GM23338 (cell line): ENCODE measurements around the gene C14orf132. TPM values are rescaled to one million over a fixed set of nuclear protein-coding genes. Genes with fewer than 3 reads are reported as not detected.

Experiments used
- ATAC-seq: fragments of 200-7000 bp; cut with Tn5 transposase; 3 replicates; pipeline ENCODE4 v1.9.1; 2020
- DNase-seq: peaks from one replicate; pipeline ENCODE4 v3.0.0-alpha.2; 2015; ENCODE audit warnings: low spot score
- H2AFZ ChIP-seq: fragments of 200-600 bp; sonication (generic); 2 replicates; pipeline ENCODE4 v1.8.0; 2016; ENCODE audit warnings: antibody characterized with exemption, mild to moderate bottlenecking, moderate library complexity
- H3F3A ChIP-seq: fragments of 200-600 bp; sonication (generic); replicated peaks from 2 replicates; pipeline ENCODE4 v1.8.0; 2017; ENCODE audit warnings: antibody characterized with exemption, mixed run types, low read depth
- H3K27ac ChIP-seq: fragments of 200-600 bp; sonication (generic); 2 replicates; pipeline ENCODE4 v1.6.1; 2016; ENCODE audit warnings: low read depth
- H3K27me3 ChIP-seq: fragments of 200-600 bp; sonication (generic); 2 replicates; pipeline ENCODE4 v1.8.0; 2016; ENCODE audit warnings: mild to moderate bottlenecking, mixed run types, moderate library complexity; ENCODE audit not compliant: insufficient read depth
- H3K36me3 ChIP-seq: fragments of 200-600 bp; sonication (generic); 2 replicates; pipeline ENCODE4 v1.8.0; 2016; ENCODE audit warnings: mild to moderate bottlenecking; ENCODE audit not compliant: insufficient read depth
- H3K4me1 ChIP-seq: fragments of 200-600 bp; sonication (generic); 2 replicates; pipeline ENCODE4 v1.8.0; 2016; ENCODE audit warnings: mild to moderate bottlenecking, moderate library complexity; ENCODE audit not compliant: insufficient read depth
- H3K4me2 ChIP-seq: fragments of 200-600 bp; sonication (generic); 2 replicates; pipeline ENCODE4 v1.7.1; 2017; ENCODE audit warnings: mixed run types
- H3K4me3 ChIP-seq: fragments of 200-600 bp; sonication (generic); 2 replicates; pipeline ENCODE4 v1.6.1; 2016; ENCODE audit warnings: mixed run types
- H3K79me2 ChIP-seq: fragments of 200-600 bp; sonication (generic); replicated peaks from 2 replicates; pipeline ENCODE4 v1.8.0; 2017; ENCODE audit warnings: mild to moderate bottlenecking; ENCODE audit not compliant: insufficient read depth
- H3K9me2 ChIP-seq: fragments of 200-600 bp; sonication (generic); 2 replicates; pipeline ENCODE4 v1.8.0; 2017; ENCODE audit not compliant: insufficient read depth
- H4K20me1 ChIP-seq: fragments of 200-600 bp; sonication (generic); replicated peaks from 2 replicates; pipeline ENCODE4 v1.8.0; 2017; ENCODE audit warnings: mild to moderate bottlenecking; ENCODE audit not compliant: insufficient read depth
- H3K27ac Mint-ChIP-seq: 2 replicates; pipeline ENCODE4 v1.8.0; 2020; ENCODE audit warnings: inconsistent platforms, mild to moderate bottlenecking, moderate library complexity, mixed read lengths
- H3K27me3 Mint-ChIP-seq: 3 replicates; pipeline ENCODE4 v1.8.0; 2022; ENCODE audit warnings: low read depth, mild to moderate bottlenecking, moderate library complexity, mixed read lengths, inconsistent platforms; ENCODE audit not compliant: insufficient read depth, poor library complexity
- H3K36me3 Mint-ChIP-seq: 3 replicates; pipeline ENCODE4 v1.8.0; 2021; ENCODE audit warnings: low read depth, mild to moderate bottlenecking, inconsistent platforms, moderate library complexity, mixed read lengths
- H3K4me1 Mint-ChIP-seq: 3 replicates; pipeline ENCODE4 v1.8.0; 2020; ENCODE audit warnings: mild to moderate bottlenecking, inconsistent platforms, mixed read lengths
- H3K4me3 Mint-ChIP-seq: 3 replicates; pipeline ENCODE4 v1.8.0; 2021; ENCODE audit warnings: moderate library complexity, mild to moderate bottlenecking, inconsistent platforms, mixed read lengths
- H3K9me3 Mint-ChIP-seq: 3 replicates; pipeline ENCODE4 v1.8.0; 2020; ENCODE audit warnings: moderate library complexity, mild to moderate bottlenecking, inconsistent platforms, mixed read lengths
- CREB1 ChIP-seq: fragments of 250-450 bp; sonication (Bioruptor Pico); IDR thresholded peaks from 2 replicates; pipeline ENCODE4 v1.5.0; 2020; ENCODE audit warnings: low read depth, mild to moderate bottlenecking, moderate library complexity
- EZH2 ChIP-seq: fragments of 200-600 bp; sonication (generic); IDR thresholded peaks from one replicate; pipeline ENCODE4 v1.8.0; 2017; ENCODE audit warnings: antibody characterized with exemption, mild to moderate bottlenecking, low read depth; ENCODE audit not compliant: unreplicated experiment
- EZH2phosphoT487 ChIP-seq: fragments of 200-600 bp; sonication (generic); IDR thresholded peaks from one replicate; pipeline ENCODE4 v1.8.1; 2018; ENCODE audit warnings: antibody characterized with exemption; ENCODE audit not compliant: unreplicated experiment
- JUNB ChIP-seq: IDR thresholded peaks from one replicate; pipeline ENCODE4 v1.6.1; 2016; ENCODE audit warnings: antibody characterized with exemption; ENCODE audit not compliant: unreplicated experiment
- NANOG ChIP-seq: IDR thresholded peaks from 2 replicates; pipeline ENCODE4 v1.6.1; 2016; ENCODE audit warnings: antibody characterized with exemption, borderline replicate concordance
- POLR2AphosphoS5 ChIP-seq: IDR thresholded peaks from 2 replicates; pipeline ENCODE4 v1.6.1; 2016; ENCODE audit warnings: antibody characterized with exemption, low read depth
- STAT1 ChIP-seq: IDR thresholded peaks from one replicate; pipeline ENCODE4 v1.6.1; 2016; ENCODE audit warnings: antibody characterized with exemption; ENCODE audit not compliant: unreplicated experiment
- ZNF114 ChIP-seq: fragments of 250-450 bp; sonication (Bioruptor Pico); IDR thresholded peaks from 2 replicates; pipeline ENCODE4 v1.5.0; 2020; ENCODE audit warnings: mild to moderate bottlenecking, moderate library complexity
- polyA plus RNA-seq: library from polyadenylated mRNA; unstranded; fragments of >200 nt; fragmentation: Nextera tagmentation; extraction: Ambion mirVana; gene quantifications from 2 replicates; pipeline ENCODE4 v1.2.1, GENCODE V29; 2016
- total RNA-seq: library from RNA; depleted of rRNA; stranded (reverse); fragments of >200 nt; shearing (Covaris generic); gene quantifications from 2 replicates; pipeline ENCODE4 v1.2.3, GENCODE V29; 2014
- TF ChIP-seq, protein P1 (sequence below), 2 experiments: fragments of 200-600 bp in 1 of 2; sonication (generic) in 1 of 2; conservative IDR thresholded peaks; 2 replicates each; pipeline versions ENCODE4 v1.5.1 to v1.6.1; 2016 to 2017; ENCODE audit warnings: antibody characterized with exemption in 2 of 2, low read depth in 2 of 2, mild to moderate bottlenecking in 2 of 2, moderate library complexity in 1 of 2
- TF ChIP-seq, protein P2 (sequence below): IDR thresholded peaks from 2 replicates; pipeline ENCODE4 v1.6.1; 2016; ENCODE audit warnings: antibody characterized with exemption
- TF ChIP-seq, protein P3 (sequence below): IDR thresholded peaks from one replicate; pipeline ENCODE4 v1.6.1; 2018; ENCODE audit warnings: antibody characterized with exemption; ENCODE audit not compliant: unreplicated experiment

C14orf132 gene
- total and polyA plus RNA-seq, 2 experiments from 2014 or later: 13.8 to 16.2 TPM

DNA sequence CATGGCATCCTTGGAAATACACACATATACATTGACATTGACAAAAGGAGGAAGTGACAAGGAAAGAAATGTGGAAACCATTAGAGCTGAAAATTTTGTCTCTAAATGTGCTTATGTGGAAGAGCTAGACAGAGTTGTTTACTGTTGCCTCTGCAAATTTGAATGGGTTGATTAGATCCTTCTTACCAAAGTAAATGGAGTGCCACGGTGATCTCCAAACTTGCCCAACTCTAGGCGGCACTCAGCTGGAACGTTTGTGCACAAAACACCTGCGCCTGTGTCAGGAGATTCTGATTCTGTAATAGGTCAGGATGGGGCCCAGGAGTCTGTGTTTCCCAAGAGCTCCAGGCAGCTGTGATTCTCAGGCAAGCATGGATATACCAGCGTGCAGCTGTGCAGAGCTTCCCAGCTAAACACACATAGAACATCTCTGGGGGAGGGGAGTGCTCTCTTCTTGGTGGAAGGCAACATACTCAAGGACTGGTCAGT, 87.7 kb downstream of the C14orf132 start:
- DNase-seq (no peak), ATAC-seq (no peak)
- Histone ChIP-seq H3K9me2 (no peaks in the 10 kb centered on the region), H3K4me2 (no peak overlapping the region), H4K20me1 (no peaks in the 10 kb centered on the region), H3K27me3 (0 out of 2 replicates have a peak, but pooled peaks cover 4% of the 10 kb centered on the region), H3K27ac (no peak overlapping the region), H3F3A (no peaks in the 10 kb centered on the region), H3K36me3 (no peaks in the 10 kb centered on the region), H3K4me3 (no peak overlapping the region), H2AFZ (no peak overlapping the region), H3K79me2 (no peaks in the 10 kb centered on the region), H3K4me1 (no peaks in the 10 kb centered on the region)
- Mint-ChIP-seq H3K27me3 (peaks cover 4% of the 10 kb centered on the region), H3K4me3 (no peak overlapping the region), H3K36me3 (no peaks in the 10 kb centered on the region), H3K9me3 (no peaks in the 10 kb centered on the region), H3K4me1 (no peaks in the 10 kb centered on the region), H3K27ac (no peak overlapping the region)
- TF ChIP-seq EZH2 (no peak), NANOG (no peak), POLR2AphosphoS5 (no peak), ZNF114 (no peak), JUNB (no peak), EZH2phosphoT487 (no peak), CREB1 (CRISPR knock-in tag) (no peak), STAT1 (no peak)
- TF ChIP-seq, protein P1, sequence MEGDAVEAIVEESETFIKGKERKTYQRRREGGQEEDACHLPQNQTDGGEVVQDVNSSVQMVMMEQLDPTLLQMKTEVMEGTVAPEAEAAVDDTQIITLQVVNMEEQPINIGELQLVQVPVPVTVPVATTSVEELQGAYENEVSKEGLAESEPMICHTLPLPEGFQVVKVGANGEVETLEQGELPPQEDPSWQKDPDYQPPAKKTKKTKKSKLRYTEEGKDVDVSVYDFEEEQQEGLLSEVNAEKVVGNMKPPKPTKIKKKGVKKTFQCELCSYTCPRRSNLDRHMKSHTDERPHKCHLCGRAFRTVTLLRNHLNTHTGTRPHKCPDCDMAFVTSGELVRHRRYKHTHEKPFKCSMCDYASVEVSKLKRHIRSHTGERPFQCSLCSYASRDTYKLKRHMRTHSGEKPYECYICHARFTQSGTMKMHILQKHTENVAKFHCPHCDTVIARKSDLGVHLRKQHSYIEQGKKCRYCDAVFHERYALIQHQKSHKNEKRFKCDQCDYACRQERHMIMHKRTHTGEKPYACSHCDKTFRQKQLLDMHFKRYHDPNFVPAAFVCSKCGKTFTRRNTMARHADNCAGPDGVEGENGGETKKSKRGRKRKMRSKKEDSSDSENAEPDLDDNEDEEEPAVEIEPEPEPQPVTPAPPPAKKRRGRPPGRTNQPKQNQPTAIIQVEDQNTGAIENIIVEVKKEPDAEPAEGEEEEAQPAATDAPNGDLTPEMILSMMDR (conservative IDR thresholded peaks at IDR 0.05; ENCODE audit: low read depth in 2 of 2): no peak
- TF ChIP-seq, protein P2, sequence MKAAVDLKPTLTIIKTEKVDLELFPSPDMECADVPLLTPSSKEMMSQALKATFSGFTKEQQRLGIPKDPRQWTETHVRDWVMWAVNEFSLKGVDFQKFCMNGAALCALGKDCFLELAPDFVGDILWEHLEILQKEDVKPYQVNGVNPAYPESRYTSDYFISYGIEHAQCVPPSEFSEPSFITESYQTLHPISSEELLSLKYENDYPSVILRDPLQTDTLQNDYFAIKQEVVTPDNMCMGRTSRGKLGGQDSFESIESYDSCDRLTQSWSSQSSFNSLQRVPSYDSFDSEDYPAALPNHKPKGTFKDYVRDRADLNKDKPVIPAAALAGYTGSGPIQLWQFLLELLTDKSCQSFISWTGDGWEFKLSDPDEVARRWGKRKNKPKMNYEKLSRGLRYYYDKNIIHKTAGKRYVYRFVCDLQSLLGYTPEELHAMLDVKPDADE: no peak

DNA sequence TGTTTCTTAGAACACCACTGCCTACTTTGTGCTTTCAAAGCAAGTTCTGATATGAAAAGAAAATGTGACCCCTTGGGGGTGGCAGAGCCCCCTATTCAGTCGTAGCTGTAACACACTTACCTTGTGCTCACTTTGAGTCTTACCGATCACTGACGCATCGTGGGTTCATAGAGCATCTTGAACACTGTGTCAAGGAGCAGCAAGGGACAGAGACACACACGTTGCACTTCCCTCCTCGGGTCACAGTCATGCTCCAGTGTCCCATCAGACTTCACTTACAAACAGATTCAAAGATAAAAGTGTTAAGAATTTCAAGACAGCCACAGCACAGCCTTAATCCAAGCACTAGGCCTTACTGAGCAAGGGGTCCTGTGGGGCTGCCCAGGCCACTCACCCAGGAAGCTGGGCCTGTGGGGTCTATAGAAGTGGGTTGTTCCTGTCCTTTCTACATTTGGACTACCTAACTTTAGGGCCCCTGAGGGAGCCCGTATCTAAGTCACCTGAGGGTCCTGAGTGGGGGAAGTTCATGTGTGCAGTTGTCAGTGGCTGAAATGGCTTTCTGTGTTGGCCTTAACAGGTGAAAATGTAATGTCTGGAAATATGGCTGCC, 90.1 kb downstream of the C14orf132 start:
- H3K4me3 ChIP-seq: no peak overlapping the region
- no peak for DNase-seq

More for the DNA sequence above, 90.1 kb downstream of the C14orf132 start:
- Mint-ChIP-seq H3K4me1 (no peaks in the 10 kb centered on the region), H3K27ac (no peak overlapping the region), H3K27me3 (peaks cover 4% of the 10 kb centered on the region), H3K4me3 (no peak overlapping the region), H3K36me3 (no peaks in the 10 kb centered on the region), H3K9me3 (no peaks in the 10 kb centered on the region)
- Histone ChIP-seq H2AFZ (no peak overlapping the region), H3K4me1 (no peaks in the 10 kb centered on the region), H3K36me3 (no peaks in the 10 kb centered on the region), H3K27me3 (0 out of 2 replicates have a peak, but pooled peaks cover 4% of the 10 kb centered on the region), H3K79me2 (no peaks in the 10 kb centered on the region), H3F3A (no peaks in the 10 kb centered on the region), H3K4me2 (no peak overlapping the region), H3K9me2 (no peaks in the 10 kb centered on the region; the same call in 1 of the 2 replicates), H3K27ac (no peak overlapping the region), H4K20me1 (no peaks in the 10 kb centered on the region)
- ATAC-seq: no peak
- TF ChIP-seq JUNB (no peak), NANOG (no peak), EZH2phosphoT487 (no peak), STAT1 (no peak)
- TF ChIP-seq, protein P3, sequence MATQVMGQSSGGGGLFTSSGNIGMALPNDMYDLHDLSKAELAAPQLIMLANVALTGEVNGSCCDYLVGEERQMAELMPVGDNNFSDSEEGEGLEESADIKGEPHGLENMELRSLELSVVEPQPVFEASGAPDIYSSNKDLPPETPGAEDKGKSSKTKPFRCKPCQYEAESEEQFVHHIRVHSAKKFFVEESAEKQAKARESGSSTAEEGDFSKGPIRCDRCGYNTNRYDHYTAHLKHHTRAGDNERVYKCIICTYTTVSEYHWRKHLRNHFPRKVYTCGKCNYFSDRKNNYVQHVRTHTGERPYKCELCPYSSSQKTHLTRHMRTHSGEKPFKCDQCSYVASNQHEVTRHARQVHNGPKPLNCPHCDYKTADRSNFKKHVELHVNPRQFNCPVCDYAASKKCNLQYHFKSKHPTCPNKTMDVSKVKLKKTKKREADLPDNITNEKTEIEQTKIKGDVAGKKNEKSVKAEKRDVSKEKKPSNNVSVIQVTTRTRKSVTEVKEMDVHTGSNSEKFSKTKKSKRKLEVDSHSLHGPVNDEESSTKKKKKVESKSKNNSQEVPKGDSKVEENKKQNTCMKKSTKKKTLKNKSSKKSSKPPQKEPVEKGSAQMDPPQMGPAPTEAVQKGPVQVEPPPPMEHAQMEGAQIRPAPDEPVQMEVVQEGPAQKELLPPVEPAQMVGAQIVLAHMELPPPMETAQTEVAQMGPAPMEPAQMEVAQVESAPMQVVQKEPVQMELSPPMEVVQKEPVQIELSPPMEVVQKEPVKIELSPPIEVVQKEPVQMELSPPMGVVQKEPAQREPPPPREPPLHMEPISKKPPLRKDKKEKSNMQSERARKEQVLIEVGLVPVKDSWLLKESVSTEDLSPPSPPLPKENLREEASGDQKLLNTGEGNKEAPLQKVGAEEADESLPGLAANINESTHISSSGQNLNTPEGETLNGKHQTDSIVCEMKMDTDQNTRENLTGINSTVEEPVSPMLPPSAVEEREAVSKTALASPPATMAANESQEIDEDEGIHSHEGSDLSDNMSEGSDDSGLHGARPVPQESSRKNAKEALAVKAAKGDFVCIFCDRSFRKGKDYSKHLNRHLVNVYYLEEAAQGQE: no peak
